ENCODE results near the gene NR1H3.

The NR1H3 gene

GRCh38 chr11:47260366-47260765 lies 2.6 kb downstream of the NR1H3 start:
- TF ChIP-seq CTCF (IDR thresholded peaks at IDR 0.05; ENCODE audit: low read depth, low read length, missing control alignments), result no peak
- H3K4me3 ChIP-seq (ENCODE audit: low read depth, low read length), result no peak overlapping the region
- DNase-seq (ENCODE audit: low read depth), result no peak

- no peak overlapping the region for H3K4me3 ChIP-seq (ENCODE audit: low read depth, low read length)
- DNase-seq (ENCODE audit: low read depth), result no peak
- no peak for TF ChIP-seq CTCF (IDR thresholded peaks at IDR 0.05; ENCODE audit: low read depth, low read length, missing control alignments)
Observed at GRCh38 chr11:47261291-47261800, 3.5 kb downstream of the NR1H3 start.

DNA sequence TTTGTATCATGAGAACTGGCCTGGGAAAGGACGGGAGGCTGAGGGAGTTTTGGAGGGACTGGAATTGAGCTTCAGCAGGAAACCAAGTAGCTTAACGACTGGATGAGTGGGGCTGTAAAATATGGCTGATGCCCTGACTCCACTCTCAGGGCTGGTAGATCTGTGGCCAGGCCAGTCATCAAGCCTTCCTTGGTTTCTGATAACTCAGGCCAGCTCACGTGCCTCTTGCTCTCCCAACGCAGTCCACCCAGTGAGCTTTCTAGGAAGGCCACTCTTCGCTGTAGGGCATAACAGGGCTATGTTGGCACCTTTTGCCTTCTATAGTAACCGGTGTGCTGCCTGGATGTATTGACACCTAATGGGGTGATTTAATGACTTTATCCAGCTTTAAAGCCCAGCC lies 6.3 kb downstream of the NR1H3 start:
- no peak for TF ChIP-seq CTCF (IDR thresholded peaks at IDR 0.05; ENCODE audit: low read depth, low read length, missing control alignments)
- DNase-seq (ENCODE audit: low read depth), result no peak
- no peak overlapping the region for H3K4me3 ChIP-seq (ENCODE audit: low read depth, low read length)

DNA sequence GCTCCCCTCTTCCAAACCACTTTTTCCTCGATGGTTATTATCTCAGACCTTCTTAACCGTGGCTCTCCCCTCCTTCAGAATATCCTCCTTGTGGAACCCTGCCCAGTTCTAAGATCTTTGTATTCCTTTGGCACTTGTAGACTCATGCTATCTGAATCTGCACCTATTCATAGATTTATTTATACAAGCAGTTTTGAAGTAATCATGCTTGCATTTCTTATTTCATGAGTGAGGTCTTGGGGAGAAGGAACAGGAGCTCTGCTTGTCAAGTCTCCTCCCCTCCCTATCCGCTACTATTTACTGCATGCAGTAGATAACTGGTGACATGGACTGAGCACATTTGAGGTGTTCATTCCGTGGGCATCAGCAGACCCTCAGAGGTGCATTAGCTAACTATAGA lies 6.7 kb downstream of the NR1H3 start:
- no peak for TF ChIP-seq CTCF (IDR thresholded peaks at IDR 0.05; ENCODE audit: low read depth, low read length, missing control alignments)
- H3K4me3 ChIP-seq (ENCODE audit: low read depth, low read length), result no peak overlapping the region
- no peak for DNase-seq (ENCODE audit: low read depth)

- no peak for DNase-seq (ENCODE audit: low read depth)
- no peak for TF ChIP-seq CTCF (IDR thresholded peaks at IDR 0.05; ENCODE audit: low read depth, low read length, missing control alignments)
- H3K4me3 ChIP-seq (ENCODE audit: low read depth, low read length), result no peak overlapping the region
Observed at GRCh38 chr11:47267876-47268275, 10.1 kb downstream of the NR1H3 start.

DNA sequence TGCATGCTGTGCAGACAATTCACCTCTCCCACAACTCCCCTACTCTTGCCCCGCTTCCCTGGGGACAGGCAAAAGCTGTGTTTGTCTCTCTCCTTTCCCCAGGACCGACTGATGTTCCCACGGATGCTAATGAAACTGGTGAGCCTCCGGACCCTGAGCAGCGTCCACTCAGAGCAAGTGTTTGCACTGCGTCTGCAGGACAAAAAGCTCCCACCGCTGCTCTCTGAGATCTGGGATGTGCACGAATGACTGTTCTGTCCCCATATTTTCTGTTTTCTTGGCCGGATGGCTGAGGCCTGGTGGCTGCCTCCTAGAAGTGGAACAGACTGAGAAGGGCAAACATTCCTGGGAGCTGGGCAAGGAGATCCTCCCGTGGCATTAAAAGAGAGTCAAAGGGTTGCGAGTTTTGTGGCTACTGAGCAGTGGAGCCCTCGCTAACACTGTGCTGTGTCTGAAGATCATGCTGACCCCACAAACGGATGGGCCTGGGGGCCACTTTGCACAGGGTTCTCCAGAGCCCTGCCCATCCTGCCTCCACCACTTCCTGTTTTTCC lies 10.7 kb downstream of the NR1H3 start:
- no peak for TF ChIP-seq CTCF (IDR thresholded peaks at IDR 0.05; ENCODE audit: low read depth, low read length, missing control alignments)
- peak overlapping the region; percentile 62 for H3K4me3 ChIP-seq (ENCODE audit: low read depth, low read length)
- DNase-seq (ENCODE audit: low read depth), result no peak

Measured in GM12864 (cell line).